Jurkat, Clone E6-1 (cell line): Measurements from ENCODE around the gene TRAF2. TPM values are rescaled to one million over a fixed set of nuclear protein-coding genes. Genes with fewer than 3 reads are reported as not detected.
"Not testable (repeated sequence)": the region's sequence is repeated elsewhere in the genome, so short reads cannot be mapped to it uniquely, and the experiment has no call there.

ENCODE experiments used
- DNase-seq: peaks from one replicate; pipeline ENCODE4 v3.0.0-alpha.2; 2011; ENCODE audit warnings: low read depth, low spot score
- H3K4me3 ChIP-seq: 2 replicates; pipeline ENCODE4 v1.5.1; 2011; ENCODE audit warnings: mild to moderate bottlenecking, low read length, control low read depth, moderate library complexity
- polyA plus RNA-seq: library from polyadenylated mRNA; unstranded; fragments of >200 nt; gene quantifications from one replicate; pipeline ENCODE4 v1.2.1, GENCODE V29; 2012; ENCODE audit warnings: missing spikeins; ENCODE audit not compliant: insufficient read length, insufficient read depth

TRAF2 gene
- 19.0 TPM for polyA plus RNA-seq

GRCh38 chr9:136885950-136886578 is at the start of gene TRAF2:
TSS of gene TRAF2 (plus strand) at chr9:136886516. CDS start at chr9:136898741, 12,225 bp downstream.
- DNase-seq: peak; percentile 99
- peak within 1 kb of the TSS; percentile 70 for H3K4me3 ChIP-seq

GRCh38 chr9:136837146-136837855 is 49.0 kb upstream of the TRAF2 start:
- no peak overlapping the region for H3K4me3 ChIP-seq
- DNase-seq: no peak

GRCh38 chr9:136837856-136838277 is 48.4 kb upstream of the TRAF2 start:
- not testable (repeated sequence) for H3K4me3 ChIP-seq, DNase-seq

GRCh38 chr9:136838314-136839228 is 47.7 kb upstream of the TRAF2 start:
- DNase-seq: no peak
- no peak overlapping the region for H3K4me3 ChIP-seq

- H3K4me3 ChIP-seq: no peak overlapping the region
- no peak for DNase-seq
Observed at GRCh38 chr9:136839229-136840139, 46.8 kb upstream of the TRAF2 start.

- H3K4me3 ChIP-seq: no peak overlapping the region
- no peak for DNase-seq
Observed at GRCh38 chr9:136840140-136840876, 46.0 kb upstream of the TRAF2 start.

- DNase-seq: peak; percentile 32
- no peak overlapping the region for H3K4me3 ChIP-seq
Observed at GRCh38 chr9:136840877-136841645, 45.3 kb upstream of the TRAF2 start.

GRCh38 chr9:136841646-136842379 is 44.5 kb upstream of the TRAF2 start:
- DNase-seq, H3K4me3 ChIP-seq: not testable (repeated sequence)

GRCh38 chr9:136842380-136842948 is 43.9 kb upstream of the TRAF2 start, which contains the start of gene AJM1:
TSS of gene AJM1 (plus strand) at chr9:136842478. CDS start at chr9:136844415, 1,937 bp downstream.
- peak within 1 kb of the TSS; percentile 49 for H3K4me3 ChIP-seq
- peak; percentile 70 for DNase-seq

- DNase-seq, H3K4me3 ChIP-seq: not testable (repeated sequence)
Observed at GRCh38 chr9:136843159-136843800, 43.0 kb upstream of the TRAF2 start.

GRCh38 chr9:136843801-136844740 is 42.2 kb upstream of the TRAF2 start:
- not testable (repeated sequence) for DNase-seq

GRCh38 chr9:136844761-136845464 is 41.4 kb upstream of the TRAF2 start:
- no peak for DNase-seq
- H3K4me3 ChIP-seq: no peak overlapping the region

More at GRCh38 chr9:136843801-136844740, 42.2 kb upstream of the TRAF2 start:
- not testable (repeated sequence) for H3K4me3 ChIP-seq

- H3K4me3 ChIP-seq: no peak overlapping the region
- no peak for DNase-seq
Observed at GRCh38 chr9:136845465-136846260, 40.7 kb upstream of the TRAF2 start.
